ENCODE measurements around the gene OASL.

The OASL gene

GRCh38 chr12:120970310-120970709, 68.7 kb downstream of the OASL start:
- no peak for TF ChIP-seq CTCF (IDR thresholded peaks at IDR 0.05; ENCODE audit: low read depth, low read length)
- DNase-seq: no peak
- Histone ChIP-seq H3K36me3 (no peaks in the 10 kb centered on the region), H3K9me3 (no peaks in the 10 kb centered on the region), H3K4me3 (ENCODE audit: low read depth, low read length) (no peak overlapping the region), H3K4me1 (no peaks in the 10 kb centered on the region), H3K27me3 (no peaks in the 10 kb centered on the region)

Data from BE2C (cell line).